OCI-LY1 (cell line): Measurements from ENCODE around the gene P2RY14.

Experiments used
- EZH2 ChIP-seq: fragments of 200-600 bp; sonication (generic), shearing (Covaris generic); IDR thresholded peaks from 2 replicates; pipeline ENCODE4 v1.8.0; 2017; ENCODE audit warnings: borderline replicate concordance, mixed run types, mild to moderate bottlenecking, antibody characterized with exemption, low read length, moderate library complexity, mixed read lengths
- TF ChIP-seq, protein P1 (sequence below): fragments of 200-600 bp; sonication (generic), shearing (Covaris generic); IDR thresholded peaks from 2 replicates; pipeline ENCODE4 v1.5.1; 2017; ENCODE audit warnings: mild to moderate bottlenecking, antibody characterized with exemption, low read length, moderate library complexity, mixed read lengths

DNA sequence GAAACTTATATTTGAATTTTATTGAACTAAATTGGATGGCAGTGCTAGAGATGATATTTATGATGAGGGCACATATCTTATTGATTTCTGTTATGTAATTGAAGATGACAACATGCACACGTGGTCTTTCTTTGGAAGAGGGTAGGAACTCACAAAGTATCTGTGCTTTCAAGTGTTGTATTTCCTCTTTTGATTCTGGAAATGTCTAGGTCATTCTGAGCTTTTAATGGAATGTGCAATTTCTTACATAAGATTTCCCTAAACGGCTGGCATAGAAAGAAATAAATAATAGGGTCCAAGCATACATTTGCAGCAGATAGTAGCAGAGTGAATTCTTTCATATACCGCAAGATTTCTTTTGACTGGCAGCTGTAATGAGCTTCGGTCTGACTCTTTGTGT is 65.2 kb downstream of the P2RY14 start:
- TF ChIP-seq, protein P1, sequence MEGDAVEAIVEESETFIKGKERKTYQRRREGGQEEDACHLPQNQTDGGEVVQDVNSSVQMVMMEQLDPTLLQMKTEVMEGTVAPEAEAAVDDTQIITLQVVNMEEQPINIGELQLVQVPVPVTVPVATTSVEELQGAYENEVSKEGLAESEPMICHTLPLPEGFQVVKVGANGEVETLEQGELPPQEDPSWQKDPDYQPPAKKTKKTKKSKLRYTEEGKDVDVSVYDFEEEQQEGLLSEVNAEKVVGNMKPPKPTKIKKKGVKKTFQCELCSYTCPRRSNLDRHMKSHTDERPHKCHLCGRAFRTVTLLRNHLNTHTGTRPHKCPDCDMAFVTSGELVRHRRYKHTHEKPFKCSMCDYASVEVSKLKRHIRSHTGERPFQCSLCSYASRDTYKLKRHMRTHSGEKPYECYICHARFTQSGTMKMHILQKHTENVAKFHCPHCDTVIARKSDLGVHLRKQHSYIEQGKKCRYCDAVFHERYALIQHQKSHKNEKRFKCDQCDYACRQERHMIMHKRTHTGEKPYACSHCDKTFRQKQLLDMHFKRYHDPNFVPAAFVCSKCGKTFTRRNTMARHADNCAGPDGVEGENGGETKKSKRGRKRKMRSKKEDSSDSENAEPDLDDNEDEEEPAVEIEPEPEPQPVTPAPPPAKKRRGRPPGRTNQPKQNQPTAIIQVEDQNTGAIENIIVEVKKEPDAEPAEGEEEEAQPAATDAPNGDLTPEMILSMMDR = no peak
- no peak for TF ChIP-seq EZH2
